HFF-Myc (cell line): ENCODE results near the gene FAM43A.

ENCODE experiments used
- DNase-seq: peaks from one replicate; pipeline ENCODE4 v3.0.0-alpha.2; 2011; ENCODE audit warnings: low read depth; ENCODE audit errors: extremely low read depth
- H3K4me3 ChIP-seq: replicated peaks from 2 replicates; pipeline ENCODE4 v1.5.1; 2011; ENCODE audit warnings: low read depth, mild to moderate bottlenecking, control low read depth, low read length
- TF ChIP-seq, protein P1 (sequence below): IDR thresholded peaks from 2 replicates; pipeline ENCODE4 v1.5.1; 2012; ENCODE audit warnings: mild to moderate bottlenecking, low read depth, low read length, control low read depth; ENCODE audit errors: missing control alignments

The FAM43A gene

DNA sequence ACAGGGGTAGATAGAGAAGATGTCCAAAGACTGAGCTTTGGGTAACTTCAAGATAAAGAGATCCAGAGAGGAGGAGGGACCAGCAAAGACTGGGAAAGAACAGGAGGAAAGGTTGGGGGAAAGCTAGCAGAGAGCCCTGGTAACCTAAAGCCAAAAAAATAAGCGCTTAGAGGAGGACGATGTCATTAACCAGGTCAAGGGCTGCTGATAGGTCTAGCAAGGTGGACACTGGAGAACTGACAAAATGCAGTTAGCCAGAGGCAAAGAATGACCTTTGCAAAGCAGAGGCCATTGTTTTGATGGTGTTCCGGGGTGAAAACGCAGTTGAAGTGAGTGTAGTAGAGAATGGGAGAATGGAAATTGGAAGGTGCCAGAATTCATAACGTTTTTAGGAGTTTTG lies 39.7 kb downstream of the FAM43A start:
- TF ChIP-seq, protein P1, sequence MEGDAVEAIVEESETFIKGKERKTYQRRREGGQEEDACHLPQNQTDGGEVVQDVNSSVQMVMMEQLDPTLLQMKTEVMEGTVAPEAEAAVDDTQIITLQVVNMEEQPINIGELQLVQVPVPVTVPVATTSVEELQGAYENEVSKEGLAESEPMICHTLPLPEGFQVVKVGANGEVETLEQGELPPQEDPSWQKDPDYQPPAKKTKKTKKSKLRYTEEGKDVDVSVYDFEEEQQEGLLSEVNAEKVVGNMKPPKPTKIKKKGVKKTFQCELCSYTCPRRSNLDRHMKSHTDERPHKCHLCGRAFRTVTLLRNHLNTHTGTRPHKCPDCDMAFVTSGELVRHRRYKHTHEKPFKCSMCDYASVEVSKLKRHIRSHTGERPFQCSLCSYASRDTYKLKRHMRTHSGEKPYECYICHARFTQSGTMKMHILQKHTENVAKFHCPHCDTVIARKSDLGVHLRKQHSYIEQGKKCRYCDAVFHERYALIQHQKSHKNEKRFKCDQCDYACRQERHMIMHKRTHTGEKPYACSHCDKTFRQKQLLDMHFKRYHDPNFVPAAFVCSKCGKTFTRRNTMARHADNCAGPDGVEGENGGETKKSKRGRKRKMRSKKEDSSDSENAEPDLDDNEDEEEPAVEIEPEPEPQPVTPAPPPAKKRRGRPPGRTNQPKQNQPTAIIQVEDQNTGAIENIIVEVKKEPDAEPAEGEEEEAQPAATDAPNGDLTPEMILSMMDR: no peak
- no peak overlapping the region for H3K4me3 ChIP-seq
- DNase-seq: no peak

DNA sequence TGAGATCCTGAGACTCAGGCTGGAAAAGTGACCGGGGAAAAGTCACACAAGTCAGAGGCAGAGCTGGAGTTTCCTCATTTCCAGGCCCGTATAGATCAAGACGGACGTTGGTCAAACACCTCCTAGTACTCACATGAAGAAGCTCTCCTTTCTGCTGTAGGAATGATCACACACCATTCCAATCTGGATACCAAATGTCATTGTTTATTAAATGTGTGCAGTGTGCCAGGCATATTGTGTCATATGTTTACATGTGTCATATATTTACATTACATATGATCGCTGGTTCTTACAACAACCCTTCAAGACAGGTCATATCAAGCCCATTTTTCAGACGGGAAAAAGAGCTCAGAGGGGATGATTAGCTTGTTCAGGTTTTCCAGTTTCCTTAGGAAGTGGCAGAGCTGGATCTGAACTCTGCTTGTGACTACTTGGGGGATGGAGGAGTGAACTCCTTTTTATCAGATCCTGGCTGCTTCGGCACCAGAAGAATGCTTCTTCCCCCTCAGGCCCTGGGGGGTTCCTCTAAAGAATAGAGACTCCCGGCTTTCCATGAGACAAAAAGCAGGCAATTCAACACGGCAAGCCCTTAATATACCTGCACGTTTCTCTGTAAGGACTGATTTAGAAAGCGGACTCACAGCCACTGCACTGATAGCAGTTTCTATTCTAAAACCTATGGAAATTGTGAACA lies 41.9 kb downstream of the FAM43A start:
- no peak overlapping the region for H3K4me3 ChIP-seq
- no peak for DNase-seq
- TF ChIP-seq, protein P1: no peak

DNA sequence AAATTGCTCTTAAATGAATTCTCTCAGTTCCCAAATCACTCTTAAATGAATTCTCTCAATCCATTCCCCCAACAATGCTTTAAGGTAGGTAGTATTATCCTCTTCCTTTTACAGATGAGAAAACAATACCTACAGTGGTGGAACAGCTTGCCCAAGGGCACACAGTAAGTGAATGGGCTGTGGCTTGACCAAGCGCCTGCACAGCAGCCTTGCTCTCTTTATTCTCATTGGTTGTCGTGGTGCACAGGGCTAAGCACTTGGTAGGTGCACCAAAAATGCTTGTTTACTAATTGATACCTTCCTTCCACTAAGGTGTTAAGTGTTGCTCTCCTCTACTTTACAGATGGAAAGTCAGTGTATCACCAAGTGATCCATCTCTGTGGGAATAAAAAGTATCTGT lies 43.3 kb downstream of the FAM43A start:
- no peak for DNase-seq
- TF ChIP-seq, protein P1: no peak
- no peak overlapping the region for H3K4me3 ChIP-seq

DNA sequence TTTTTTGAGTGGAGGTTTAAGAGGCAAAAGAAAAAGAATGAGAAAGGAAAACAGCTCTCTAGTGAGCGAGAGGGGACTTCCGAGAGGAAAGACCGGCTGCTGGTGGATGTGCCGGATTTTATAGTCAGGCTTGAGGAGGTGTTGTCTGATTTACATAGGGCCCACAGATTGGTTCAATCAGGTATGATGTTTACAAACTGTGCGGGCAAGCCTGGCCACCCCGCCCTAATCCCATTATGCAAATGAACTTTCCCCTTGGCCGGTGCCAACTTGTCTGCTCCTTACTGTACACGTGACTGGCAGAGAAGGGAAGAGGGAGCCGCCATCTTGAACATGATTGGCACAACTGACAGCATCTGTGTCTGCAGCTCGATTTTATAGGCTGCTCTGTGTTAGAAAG lies 44.7 kb downstream of the FAM43A start:
- no peak overlapping the region for H3K4me3 ChIP-seq

DNA sequence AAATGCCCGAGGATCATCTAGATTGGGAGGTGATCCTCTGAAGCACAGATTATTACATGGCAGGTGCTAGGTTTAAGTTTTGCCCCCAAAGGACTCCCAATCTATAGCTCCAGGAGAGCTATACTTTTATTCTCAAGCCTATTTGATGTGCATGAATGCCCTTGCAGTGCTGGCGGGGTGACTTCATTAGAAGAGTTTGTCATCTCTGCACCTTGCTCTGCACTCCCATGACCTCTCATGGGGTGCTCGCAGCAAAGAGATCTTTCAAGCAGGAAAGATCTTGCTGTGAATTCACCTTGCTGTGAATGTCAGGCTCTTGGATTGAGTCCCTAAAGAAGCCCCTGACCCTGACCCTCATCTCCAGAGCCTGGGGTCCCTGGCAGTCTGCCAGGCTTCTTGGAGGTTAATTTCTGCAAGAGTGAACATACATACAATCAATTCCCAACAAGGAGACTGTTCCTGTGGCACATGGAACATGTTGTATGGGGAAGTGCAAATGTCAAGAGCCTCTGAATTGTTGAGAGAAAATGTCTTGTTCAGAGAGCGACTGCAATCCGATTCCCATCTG lies 45.9 kb downstream of the FAM43A start:
- no peak overlapping the region for H3K4me3 ChIP-seq
- TF ChIP-seq, protein P1: no peak
- DNase-seq: no peak

More for the DNA sequence above, 44.7 kb downstream of the FAM43A start:
- TF ChIP-seq, protein P1: no peak
- no peak for DNase-seq

DNA sequence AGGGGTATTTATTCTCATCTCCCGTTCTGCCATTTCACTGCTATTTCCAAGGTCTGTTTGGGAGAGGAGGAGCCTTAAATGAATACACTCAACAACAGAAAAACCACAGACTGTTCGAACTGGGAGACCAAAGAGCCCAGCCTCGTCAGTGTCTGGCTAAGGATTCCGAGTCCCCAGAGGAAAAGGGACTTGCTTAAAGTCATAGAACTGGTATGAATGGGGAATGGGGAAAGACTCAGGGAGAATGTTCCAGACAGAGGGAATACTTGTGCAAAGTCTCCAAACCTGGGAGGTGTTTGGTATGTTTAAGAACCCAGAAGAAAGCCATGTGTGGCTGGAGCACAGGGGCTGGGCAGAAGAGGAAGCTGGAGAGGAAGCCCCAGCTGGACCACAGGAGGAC lies 46.9 kb downstream of the FAM43A start:
- TF ChIP-seq, protein P1: no peak
- H3K4me3 ChIP-seq: no peak overlapping the region
- no peak for DNase-seq
